ENCODE data around the gene WAS.
"Not testable (repeated sequence)": the region's sequence is repeated elsewhere in the genome, so short reads cannot be mapped to it uniquely, and the experiment has no call there.

The WAS gene

GRCh38 chrX:48663241-48663640, 20.4 kb upstream of the WAS start:
- no peak for DNase-seq (ENCODE audit: low read depth)
- no peak overlapping the region for H3K4me3 ChIP-seq (ENCODE audit: low read length)
- TF ChIP-seq CTCF (conservative IDR thresholded peaks at IDR 0.05; ENCODE audit: low read length): no peak

- no peak for TF ChIP-seq CTCF (conservative IDR thresholded peaks at IDR 0.05; ENCODE audit: low read length)
- no peak for DNase-seq (ENCODE audit: low read depth)
- H3K4me3 ChIP-seq (ENCODE audit: low read length): no peak overlapping the region
Observed at GRCh38 chrX:48664156-48664555, 19.4 kb upstream of the WAS start.

- DNase-seq (ENCODE audit: low read depth): peak; percentile 16
- no peak for TF ChIP-seq CTCF (conservative IDR thresholded peaks at IDR 0.05; ENCODE audit: low read length)
- H3K4me3 ChIP-seq (ENCODE audit: low read length): no peak overlapping the region
Observed at GRCh38 chrX:48665991-48666390, 17.6 kb upstream of the WAS start.

GRCh38 chrX:48666649-48667048, 16.9 kb upstream of the WAS start:
- no peak for TF ChIP-seq CTCF (conservative IDR thresholded peaks at IDR 0.05; ENCODE audit: low read length)
- no peak overlapping the region for H3K4me3 ChIP-seq (ENCODE audit: low read length)
- DNase-seq (ENCODE audit: low read depth): no peak

- no peak for DNase-seq (ENCODE audit: low read depth)
- TF ChIP-seq CTCF (conservative IDR thresholded peaks at IDR 0.05; ENCODE audit: low read length): no peak
- H3K4me3 ChIP-seq (ENCODE audit: low read length): no peak overlapping the region
Observed at GRCh38 chrX:48667509-48667908, 16.1 kb upstream of the WAS start.

- H3K4me3 ChIP-seq (ENCODE audit: low read length); DNase-seq (ENCODE audit: low read depth): not testable (repeated sequence)
Observed at GRCh38 chrX:48668187-48668586, 15.4 kb upstream of the WAS start.

- TF ChIP-seq CTCF (conservative IDR thresholded peaks at IDR 0.05; ENCODE audit: low read length): no peak
- H3K4me3 ChIP-seq (ENCODE audit: low read length): peak overlapping the region; percentile 74
- peak; percentile 80 for DNase-seq (ENCODE audit: low read depth)
Observed at GRCh38 chrX:48676106-48676892, 7.3 kb upstream of the WAS start.

Measured in AG10803 (cell line).